UCSD-AML1 (cell line): Measurements from ENCODE around the gene CCDC74A.
"Not testable (repeated sequence)": the region's sequence is repeated elsewhere in the genome, so short reads cannot be mapped to it uniquely, and the experiment has no call there.

Experiments
- DNase-seq: peaks from one replicate; lab custom pipeline; 2025; ENCODE audit not compliant: unreplicated experiment; lab: John Stamatoyannopoulos, UW

Gene CCDC74A

DNA sequence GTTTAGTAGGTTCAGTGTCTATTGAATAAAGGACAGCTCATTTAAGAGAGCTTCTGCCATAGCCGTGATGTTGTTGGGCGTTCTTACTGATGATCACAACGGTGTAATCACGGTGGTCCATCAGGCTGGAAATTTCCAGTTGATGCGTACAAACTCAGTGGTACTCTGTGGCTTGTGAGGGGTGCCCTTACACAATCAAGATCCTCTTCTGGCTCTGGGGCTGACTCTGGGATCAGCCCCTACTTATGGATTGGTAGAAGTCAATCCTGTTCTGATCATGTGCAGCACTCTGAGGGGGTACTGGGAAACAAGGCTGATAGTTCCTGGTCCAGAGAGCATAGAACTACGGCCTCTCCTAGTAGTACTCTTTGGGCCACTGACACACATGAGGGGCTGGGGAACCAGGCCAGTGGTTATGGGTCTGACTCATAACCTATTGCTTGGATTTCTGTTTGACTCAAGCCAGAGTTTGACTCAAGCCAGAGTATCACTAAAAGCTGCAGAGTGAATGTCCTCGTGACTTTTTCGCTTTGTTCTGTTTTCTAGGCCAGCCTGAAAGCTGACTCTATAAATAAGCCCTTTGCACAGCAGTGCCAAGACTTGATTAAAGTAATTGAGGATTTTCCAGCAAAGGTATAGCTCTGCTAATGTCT lies 29.2 kb upstream of the CCDC74A start:
- not testable (repeated sequence) for DNase-seq

DNA sequence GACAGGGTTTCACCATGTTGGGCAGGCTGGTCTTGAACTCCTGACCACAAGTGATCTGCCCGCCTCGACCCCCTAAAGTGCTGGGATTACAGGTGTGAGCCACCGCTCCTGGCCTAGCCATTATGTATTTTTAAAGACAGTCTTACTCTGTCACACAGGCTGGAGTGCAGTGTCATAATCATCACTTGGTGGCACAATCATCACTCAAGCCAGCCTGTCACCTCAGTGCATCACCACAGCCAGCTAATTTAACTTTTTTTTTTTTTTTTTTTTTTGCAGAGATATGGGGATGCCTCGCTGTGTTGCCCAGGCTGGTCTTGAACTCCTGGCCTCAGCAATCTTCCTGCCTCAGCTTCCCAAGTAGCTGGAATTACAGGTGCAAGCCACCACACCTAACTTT lies 24.1 kb upstream of the CCDC74A start:
- not testable (repeated sequence) for DNase-seq

- DNase-seq: not testable (repeated sequence)
Measured at GRCh38 chr2:131504082-131504750, 23.5 kb upstream of the CCDC74A start.

DNA sequence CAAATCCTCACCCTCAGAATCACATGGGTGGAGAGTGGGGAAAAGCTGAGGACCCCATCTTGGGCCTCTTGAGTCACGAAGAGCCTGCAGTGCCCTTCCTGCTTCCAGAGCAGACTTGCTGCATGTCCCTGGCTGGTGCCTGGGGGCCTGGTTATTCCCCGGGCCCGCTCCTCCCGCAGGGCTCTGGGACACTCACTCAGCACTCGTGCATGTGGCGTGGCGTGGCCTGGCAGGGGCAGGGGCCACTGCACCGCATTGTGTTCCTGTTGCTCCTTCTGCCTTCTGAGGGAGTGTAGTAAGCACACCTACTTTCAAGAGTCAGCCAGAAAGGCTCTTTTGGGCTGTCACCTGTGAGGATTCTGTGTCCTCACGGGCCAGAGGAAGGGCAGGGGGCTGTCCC lies 18.1 kb upstream of the CCDC74A start:
- no peak for DNase-seq

GRCh38 chr2:131511291-131511968 lies 16.3 kb upstream of the CCDC74A start:
- not testable (repeated sequence) for DNase-seq

GRCh38 chr2:131511969-131512870 lies 15.5 kb upstream of the CCDC74A start:
- DNase-seq: not testable (repeated sequence)

DNA sequence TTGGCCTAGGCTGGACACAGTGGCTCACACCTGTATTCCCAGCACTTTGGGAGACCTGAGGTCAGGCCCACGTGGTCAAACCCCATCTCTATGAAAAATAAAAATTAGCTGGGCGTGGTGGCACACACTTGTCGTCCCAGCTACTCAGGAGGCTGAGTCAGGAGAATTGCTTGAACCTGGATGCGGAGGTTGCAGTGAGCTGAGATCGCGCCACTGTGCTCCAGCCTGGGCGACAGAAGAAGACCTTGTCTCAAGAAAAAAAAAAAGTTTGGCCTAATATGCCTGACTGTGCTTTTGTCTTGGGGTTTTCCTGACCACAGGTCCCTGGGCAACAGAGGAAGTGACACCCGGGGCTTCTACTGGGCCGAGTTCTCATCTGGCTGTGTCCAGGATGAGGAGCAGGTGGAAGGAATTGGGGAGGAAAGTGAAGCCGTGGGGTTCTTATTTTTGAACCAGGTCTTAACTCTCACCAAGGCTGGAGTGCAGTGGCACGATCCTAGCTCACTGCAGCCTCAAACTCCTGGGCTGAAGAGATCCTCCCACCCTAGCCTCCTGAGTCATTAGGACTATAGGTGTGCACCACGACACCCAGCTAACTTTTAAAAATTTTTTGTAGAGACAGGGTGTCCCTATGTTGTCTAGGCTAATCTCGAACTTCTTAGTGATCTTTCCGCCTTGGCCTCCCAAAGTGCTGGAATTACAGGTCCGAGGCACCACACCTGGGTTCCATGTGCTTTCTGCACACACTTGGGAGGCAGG lies 13.1 kb upstream of the CCDC74A start:
- not testable (repeated sequence) for DNase-seq

DNA sequence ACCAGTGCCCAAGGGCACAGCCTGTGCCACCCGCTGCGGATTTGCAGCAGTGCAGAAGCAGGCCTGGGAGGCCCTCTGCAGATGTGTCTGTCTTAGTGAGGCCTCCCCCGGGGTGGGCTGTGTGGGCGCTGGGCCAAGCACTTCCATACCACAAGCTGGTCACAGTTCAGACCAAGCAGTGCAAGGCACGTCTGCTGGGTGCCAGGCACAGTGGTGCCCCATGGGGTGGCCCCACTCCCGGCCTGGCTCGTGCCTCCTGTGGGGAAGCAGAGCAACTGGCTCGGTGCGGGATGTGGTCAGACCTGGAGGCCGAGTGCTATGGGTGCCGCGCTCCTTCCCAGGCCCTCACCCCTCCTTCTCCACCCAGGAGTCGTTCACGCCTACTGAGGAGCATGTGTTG lies 12.5 kb upstream of the CCDC74A start:
- DNase-seq: not testable (repeated sequence)

DNA sequence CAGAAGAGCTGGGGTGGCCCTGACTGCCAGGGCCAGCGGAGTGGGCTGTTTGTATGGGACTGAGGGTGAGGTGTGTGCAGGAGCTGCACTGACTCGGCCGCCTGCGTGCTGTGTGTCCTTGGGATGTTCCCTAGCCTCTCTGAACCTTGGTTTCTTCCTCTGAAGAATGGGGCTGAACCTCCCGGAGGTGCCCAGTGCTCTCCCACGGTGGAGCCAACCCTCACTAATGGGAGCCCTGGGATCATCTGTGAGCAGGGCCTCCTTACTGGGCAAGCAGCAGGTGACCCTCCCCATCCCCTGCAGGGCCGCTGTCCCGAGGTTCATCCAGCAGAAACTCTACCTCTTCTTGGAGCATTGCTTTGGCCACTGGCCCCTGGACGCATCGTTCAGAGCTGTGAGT lies 11.7 kb upstream of the CCDC74A start:
- no peak for DNase-seq

- not testable (repeated sequence) for DNase-seq
Measured at GRCh38 chr2:131516621-131517020, 11.1 kb upstream of the CCDC74A start.

GRCh38 chr2:131517106-131517831 lies 10.4 kb upstream of the CCDC74A start:
- DNase-seq: no peak

- DNase-seq: not testable (repeated sequence)
Measured at GRCh38 chr2:131517856-131518255, 9.8 kb upstream of the CCDC74A start.

DNA sequence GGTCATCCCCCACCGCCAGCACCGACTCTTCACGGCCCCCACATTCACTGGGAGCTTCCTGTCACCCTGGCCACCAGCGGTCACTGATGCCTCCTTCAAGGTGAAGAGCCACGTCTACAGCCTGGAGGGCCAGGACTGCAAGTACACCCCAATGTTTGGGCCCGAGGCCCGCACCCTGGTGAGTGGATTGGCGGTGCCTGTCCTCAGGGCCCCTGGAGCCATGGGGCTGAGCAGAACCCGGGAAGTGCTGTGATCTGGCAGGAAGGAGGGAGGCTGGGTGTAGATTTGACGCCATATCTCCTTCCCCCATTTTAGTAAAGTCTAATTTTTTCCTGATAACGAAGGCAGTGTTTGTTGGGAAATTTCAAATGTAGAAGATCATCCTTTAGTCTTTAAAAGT lies 9.2 kb upstream of the CCDC74A start:
- DNase-seq: not testable (repeated sequence)

GRCh38 chr2:131519466-131519865 lies 8.2 kb upstream of the CCDC74A start:
- DNase-seq: no peak

GRCh38 chr2:131519871-131520470 lies 7.7 kb upstream of the CCDC74A start:
- DNase-seq: not testable (repeated sequence)

DNA sequence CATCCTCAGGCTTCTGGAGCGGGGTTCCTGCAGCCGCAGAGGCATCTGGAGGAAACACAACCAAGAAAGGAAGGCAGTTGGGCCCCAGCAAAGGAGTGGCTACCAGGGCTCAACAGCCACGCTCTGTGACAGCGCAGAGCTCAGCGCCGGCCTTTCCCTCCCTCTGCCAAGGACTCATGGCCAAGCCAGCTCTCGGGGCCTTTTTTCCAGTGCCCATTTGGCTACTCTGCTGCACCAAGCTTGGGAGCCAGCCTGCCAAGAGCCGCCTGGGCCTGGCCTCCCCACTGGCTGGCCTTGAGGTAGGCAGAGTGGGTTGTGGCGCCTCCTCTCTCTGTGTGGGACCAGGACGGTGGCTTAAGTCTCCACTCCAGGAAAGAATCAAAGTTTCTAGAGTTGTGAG lies 7.2 kb upstream of the CCDC74A start:
- no peak for DNase-seq

- DNase-seq: not testable (repeated sequence)
Measured at GRCh38 chr2:131521524-131521923, 6.2 kb upstream of the CCDC74A start.

GRCh38 chr2:131521961-131522781 lies 5.5 kb upstream of the CCDC74A start:
- no peak for DNase-seq
